GM21619 (cell line): ENCODE data around the gene FCGR3A.
"Not testable (repeated sequence)": the region's sequence is repeated elsewhere in the genome, so short reads cannot be mapped to it uniquely, and the experiment has no call there.

Experiments used
- ATAC-seq: cut with Tn5 transposase; IDR thresholded peaks from one replicate; pipeline ENCODE4 v1.9.1; 2021; ENCODE audit not compliant: unreplicated experiment

Gene FCGR3A

DNA sequence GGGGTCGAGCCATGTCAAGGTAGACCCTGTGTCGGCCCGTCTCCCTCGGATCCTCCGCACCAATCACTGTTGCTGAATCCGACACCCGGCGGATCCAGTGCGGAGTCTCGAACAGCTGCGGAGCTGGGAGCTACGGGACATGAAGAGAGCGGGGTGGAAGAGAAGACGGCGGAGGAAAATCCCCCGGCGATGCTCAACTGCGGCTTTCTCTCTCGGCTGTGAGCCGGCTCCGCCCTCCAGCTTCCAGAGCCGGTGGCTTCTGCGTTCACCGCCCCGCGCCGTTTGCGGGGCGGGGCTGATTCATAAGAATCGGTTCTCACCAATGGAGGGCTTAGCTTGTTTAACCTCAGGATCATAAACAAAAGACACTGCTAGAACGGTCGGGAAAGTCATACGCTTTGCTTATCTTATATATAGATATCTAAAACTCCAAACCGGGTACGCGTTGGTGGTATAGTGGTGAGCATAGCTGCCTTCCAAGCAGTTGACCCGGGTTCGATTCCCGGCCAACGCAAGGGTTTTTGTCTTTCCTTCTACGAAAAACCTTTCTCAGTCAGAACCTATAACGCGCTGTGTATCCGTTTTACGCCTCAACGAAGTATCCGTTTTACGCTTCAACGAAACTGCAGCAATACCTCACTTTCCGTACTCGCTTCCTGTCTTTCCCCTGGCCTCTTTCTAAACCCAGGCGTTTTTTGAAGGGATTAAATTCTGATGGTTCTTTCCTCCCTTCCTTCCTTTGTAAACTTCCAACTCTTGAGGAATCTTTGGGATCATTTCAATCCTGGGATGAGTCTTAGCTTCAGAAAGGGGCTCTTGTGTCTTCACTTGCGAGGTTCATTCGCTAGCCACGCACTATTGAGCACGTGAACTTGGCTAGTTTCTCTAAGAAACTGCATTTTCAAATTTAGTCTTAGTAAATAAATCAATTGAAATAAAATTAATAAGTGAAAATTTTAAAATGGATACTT is 18.7 kb downstream of the FCGR3A start:
- ATAC-seq, result peak; percentile 70

DNA sequence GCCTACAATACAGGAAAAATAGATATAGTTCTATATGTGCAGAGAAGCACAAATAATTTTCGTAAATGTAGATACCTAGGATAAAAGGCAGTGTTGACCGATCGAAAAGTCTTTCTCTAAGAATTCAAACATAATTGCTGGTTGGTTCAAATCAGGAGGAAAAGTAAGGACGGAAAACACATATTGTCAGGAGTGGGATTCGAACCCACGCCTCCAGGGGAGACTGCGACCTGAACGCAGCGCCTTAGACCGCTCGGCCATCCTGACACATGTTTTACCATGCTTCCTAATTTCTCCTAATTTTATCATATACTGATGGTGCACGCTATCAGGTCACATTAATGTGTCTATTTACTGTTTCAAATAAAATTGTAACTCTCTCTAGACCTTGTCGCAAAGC is 19.5 kb downstream of the FCGR3A start:
- ATAC-seq, result peak; percentile 24

DNA sequence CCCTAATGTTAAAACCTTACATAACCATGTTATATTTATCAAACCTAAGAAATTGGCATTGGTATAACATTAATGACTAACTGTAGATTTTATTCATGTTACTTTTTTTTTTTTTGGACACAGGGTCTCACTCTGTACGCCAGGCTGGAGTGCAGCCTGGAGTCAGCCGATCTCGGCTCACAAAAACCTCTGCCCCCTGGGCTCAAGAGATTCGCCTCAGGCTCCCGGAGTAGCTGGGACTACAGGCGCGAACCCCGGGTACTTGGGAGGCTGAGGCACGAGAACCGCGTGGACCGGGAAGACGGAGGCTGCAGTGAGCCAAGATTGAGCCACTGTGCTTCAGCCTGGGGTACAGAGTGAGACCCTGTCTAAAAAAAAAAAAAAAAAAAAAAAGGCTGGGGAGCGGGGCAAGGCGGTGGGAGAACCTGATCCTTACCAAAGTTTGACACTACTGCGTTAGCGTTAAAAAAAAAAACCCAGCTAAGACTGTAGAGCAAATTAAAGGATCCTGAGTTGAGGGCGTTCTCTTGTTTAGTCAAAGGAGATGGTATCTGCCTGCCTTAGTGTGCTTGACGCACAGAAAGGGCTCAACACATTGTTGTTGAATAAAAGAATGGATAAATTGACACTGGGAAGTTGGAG is 20.0 kb downstream of the FCGR3A start:
- not testable (repeated sequence) for ATAC-seq

- ATAC-seq, result not testable (repeated sequence)
Observed at GRCh38 chr1:161528550-161528949, 21.1 kb downstream of the FCGR3A start.

DNA sequence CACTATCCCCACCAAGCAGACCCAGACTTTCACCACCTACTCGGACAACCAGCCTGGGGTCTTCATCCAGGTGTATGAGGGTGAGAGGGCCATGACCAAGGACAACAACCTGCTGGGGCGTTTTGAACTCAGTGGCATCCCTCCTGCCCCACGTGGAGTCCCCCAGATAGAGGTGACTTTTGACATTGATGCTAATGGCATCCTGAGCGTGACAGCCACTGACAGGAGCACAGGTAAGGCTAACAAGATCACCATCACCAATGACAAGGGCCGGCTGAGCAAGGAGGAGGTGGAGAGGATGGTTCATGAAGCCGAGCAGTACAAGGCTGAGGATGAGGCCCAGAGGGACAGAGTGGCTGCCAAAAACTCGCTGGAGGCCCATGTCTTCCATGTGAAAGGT is 23.7 kb downstream of the FCGR3A start:
- not testable (repeated sequence) for ATAC-seq

DNA sequence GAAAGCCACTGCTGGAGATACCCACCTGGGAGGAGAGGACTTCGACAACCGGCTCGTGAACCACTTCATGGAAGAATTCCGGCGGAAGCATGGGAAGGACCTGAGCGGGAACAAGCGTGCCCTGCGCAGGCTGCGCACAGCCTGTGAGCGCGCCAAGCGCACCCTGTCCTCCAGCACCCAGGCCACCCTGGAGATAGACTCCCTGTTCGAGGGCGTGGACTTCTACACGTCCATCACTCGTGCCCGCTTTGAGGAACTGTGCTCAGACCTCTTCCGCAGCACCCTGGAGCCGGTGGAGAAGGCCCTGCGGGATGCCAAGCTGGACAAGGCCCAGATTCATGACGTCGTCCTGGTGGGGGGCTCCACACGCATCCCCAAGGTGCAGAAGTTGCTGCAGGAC is 24.3 kb downstream of the FCGR3A start:
- ATAC-seq, result not testable (repeated sequence)

GRCh38 chr1:161524742-161525291 is 24.8 kb downstream of the FCGR3A start:
- ATAC-seq, result peak; percentile 19

GRCh38 chr1:161523817-161524741 is 25.5 kb downstream of the FCGR3A start, which contains the start of gene HSPA6:
Gene HSPA6, plus strand, starts transcription at chr1:161524540. Its CDS starts 119 bp downstream, at chr1:161524659.
- peak; percentile 48 for ATAC-seq

- not testable (repeated sequence) for ATAC-seq
Observed at GRCh38 chr1:161523041-161523816, 26.4 kb downstream of the FCGR3A start.

DNA sequence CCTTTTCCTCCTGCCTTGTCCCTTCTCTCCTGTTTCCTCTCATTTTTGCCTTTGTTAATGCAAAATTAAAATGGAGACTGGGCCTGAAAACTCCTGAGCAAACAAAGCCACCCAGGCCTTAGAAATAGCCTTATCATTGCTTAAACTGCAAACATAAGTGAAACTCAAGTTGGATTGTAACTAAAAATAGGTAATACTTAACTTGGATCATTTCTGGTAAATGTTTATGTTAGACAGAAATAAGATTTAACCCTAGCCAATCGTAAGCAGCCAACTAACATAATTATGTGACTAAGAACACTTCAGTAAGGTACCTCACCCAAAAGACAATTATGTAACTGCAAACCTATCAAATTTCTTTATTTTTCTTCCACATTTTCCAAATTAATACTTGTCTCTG is 35.7 kb downstream of the FCGR3A start:
- ATAC-seq, result not testable (repeated sequence)

- not testable (repeated sequence) for ATAC-seq
Observed at GRCh38 chr1:161513448-161513780, 36.2 kb downstream of the FCGR3A start.

DNA sequence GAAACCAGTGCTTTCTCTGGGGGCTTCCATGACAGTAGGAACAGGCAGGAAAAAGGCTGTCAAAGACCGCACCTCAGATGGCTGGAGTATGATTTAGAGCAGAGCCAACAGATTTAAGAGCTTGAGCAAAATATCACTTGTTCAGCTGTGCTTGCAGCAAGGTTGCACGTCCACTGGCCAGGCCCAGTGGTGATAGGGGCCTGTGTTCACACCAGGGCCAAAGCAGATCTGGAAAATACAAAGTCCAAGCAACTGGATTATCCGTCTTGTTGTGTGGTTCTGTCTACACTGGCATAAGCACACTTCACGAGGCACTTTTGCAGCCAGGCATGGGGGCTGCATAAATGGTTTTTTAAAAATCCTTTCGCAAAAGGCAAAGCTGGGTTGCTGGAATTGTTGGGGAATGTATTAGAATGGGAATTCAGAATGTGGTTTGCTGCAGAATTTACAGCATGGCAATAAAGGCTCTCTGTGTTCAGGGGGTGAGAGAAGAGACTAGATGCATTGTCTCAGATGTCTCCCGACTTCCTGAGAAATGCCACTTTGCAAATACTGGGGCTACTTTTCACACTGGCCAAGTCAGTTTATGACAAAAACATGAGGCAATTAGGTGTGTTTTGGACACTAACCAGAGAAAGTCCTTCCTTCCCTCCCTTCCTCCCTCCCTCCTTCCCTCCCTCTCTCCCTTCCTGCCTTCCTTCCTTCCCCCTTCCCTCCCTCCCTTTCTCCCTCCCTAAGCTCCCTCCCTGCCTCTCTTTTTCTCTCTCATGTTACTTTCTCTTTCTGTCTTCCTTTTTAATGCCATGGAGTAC is 36.8 kb downstream of the FCGR3A start:
- not testable (repeated sequence) for ATAC-seq

DNA sequence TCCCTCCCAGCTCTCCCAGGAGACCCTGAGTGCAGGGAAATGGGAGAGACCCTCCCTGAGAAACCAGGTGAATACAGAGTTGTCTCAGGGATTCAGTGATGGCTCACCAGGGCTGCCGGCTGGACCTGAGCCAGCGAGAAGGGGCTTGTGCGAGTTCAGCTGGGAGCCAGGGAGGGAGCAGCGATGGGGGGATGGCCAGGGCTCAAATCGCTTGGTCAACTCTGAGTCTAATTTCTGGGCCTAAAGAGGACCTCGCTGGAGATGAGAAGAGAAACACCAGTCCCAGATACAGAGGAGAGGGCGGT is 37.9 kb downstream of the FCGR3A start:
- ATAC-seq, result no peak

DNA sequence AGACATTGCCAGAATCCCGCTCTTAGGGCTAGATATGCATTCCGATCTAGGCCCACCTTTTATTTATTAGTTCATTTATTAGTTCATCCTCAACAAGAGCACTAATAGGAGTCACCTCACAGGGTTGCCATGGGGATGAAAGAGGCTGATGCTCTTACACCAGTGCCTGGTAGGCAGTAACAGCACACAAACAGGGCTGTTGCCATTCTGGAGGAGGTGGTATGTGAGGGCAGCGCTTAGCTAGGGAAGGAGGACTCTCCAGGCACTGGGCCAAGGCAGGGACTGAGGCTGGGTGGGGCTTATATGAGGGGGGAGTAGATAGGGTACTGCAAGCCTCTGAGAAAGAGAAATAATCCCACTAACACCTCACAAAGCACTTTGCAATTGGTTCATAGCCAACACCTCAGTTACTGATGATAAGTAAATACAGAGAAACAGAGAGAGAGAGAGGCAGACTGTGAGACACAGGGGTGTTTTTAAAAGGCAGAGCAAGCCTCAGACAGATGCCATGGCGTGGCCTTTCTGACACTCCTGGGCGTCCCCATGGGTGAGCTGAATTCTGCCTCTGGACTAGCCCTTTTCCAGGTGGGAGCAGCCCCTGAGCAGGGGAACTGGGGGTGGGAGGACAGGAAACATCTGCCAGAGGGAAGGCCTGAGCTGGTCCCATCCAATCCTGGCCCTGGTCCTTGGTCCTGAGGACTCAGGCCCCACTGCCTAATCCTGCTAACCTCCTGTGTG is 38.4 kb downstream of the FCGR3A start:
- no peak for ATAC-seq

DNA sequence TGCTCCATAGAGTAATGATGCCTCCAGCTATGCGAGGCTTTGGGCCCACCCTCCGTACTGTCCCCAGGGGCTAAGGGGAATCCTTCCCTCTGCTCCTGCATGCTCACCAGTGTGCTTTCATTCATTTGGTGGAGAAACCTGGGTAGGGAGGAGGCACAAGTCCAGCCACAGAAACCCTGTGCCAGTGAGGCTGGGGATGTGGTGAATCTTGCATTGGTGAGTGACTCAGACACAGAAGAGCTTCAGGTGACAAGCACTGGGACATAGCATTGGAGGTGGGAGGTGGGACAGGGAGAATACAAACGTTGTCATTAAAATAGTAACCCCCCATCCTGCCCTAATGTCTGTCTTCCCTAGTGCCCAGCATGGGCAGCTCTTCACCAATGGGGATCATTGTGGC is 39.1 kb downstream of the FCGR3A start:
- no peak for ATAC-seq

GRCh38 chr1:161506336-161507223 is 43.0 kb downstream of the FCGR3A start:
- no peak for ATAC-seq

DNA sequence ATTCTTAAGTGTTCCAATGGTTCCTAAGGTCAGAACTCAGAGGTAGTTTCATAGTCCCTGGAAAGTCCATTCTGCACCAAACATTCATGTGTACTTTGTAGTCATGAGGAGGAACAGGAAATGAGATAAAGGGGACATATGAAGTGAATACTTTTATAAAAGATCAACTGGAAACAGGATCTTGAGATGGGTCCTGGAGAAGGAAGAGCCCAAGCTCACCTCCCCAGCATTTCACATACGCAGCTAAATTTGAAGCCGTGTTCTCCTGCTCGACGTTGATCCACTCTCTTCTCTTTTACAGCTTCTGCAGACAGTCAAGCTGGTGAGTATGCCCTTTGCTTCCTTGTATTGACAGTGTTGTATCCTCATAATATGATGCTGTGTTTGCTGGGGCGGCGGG is 43.9 kb downstream of the FCGR3A start:
- no peak for ATAC-seq

- no peak for ATAC-seq
Observed at GRCh38 chr1:161503394-161503748, 46.2 kb downstream of the FCGR3A start.
